ENCODE data around the gene TAF13.
"Not testable (repeated sequence)": the region's sequence is repeated elsewhere in the genome, so short reads cannot be mapped to it uniquely, and the experiment has no call there.

Gene TAF13

DNA sequence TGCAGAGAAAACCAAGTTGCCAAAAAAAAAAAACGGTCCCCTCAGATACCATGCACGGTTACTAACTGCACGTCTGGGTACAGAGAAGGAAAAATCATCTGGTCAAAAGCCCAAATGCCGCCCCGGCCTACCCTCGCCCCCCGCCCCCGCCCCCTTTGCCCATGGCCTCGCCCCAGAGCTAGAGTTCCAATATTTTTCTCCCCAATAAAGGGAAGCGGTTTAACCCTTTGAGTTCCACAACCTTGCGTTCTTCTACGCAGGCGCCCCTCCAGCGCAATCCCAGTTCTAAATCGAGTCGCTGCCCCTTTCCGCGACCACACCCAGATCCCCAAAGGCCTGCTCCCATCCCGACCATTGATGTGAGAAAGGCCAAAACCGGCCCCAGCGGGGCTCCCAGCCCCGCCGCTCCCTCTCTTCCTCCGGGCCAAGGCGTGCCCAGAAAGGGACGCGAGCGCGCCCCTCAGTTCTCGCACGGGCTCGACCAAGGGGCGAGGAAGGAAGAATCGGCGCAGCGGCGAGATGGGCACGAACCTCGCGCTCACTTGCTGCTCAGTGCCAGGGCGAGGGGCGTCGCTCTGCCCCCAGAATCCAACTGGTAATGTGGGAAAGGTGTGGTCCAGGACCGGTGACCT, 34.7 kb downstream of the TAF13 start:
- TF ChIP-seq, protein P1, sequence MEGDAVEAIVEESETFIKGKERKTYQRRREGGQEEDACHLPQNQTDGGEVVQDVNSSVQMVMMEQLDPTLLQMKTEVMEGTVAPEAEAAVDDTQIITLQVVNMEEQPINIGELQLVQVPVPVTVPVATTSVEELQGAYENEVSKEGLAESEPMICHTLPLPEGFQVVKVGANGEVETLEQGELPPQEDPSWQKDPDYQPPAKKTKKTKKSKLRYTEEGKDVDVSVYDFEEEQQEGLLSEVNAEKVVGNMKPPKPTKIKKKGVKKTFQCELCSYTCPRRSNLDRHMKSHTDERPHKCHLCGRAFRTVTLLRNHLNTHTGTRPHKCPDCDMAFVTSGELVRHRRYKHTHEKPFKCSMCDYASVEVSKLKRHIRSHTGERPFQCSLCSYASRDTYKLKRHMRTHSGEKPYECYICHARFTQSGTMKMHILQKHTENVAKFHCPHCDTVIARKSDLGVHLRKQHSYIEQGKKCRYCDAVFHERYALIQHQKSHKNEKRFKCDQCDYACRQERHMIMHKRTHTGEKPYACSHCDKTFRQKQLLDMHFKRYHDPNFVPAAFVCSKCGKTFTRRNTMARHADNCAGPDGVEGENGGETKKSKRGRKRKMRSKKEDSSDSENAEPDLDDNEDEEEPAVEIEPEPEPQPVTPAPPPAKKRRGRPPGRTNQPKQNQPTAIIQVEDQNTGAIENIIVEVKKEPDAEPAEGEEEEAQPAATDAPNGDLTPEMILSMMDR (IDR thresholded peaks at IDR 0.05; ENCODE audit: low read depth, low read length) = no peak
- peak; percentile 34 for DNase-seq (ENCODE audit: low read depth, low spot score)
- in situ Hi-C loops (cut with HindIII; ENCODE audit: low sequenced_read_pairs) = no loop called here
- H3K4me3 ChIP-seq (ENCODE audit: low read depth, low read length) = peak overlapping the region; percentile 98

DNA sequence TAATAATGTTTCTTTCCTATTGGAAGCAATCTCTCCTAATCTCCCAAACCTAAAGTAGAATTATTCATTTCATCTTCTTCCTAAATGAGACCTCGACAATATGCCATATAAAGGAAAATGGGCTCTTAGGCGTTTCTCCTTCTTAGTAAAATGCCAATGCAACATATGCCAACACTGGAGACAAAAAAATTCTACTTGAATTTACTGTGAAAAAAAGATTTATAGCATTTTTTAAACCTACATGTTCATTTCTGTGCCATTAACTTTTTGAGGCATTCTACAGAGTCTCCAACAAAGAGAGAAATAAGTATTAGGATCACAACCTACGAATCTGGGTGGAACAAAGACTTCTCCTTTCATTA, 35.2 kb downstream of the TAF13 start:
- DNase-seq (ENCODE audit: low read depth, low spot score) = no peak
- peak overlapping the region; percentile 98 for H3K4me3 ChIP-seq (ENCODE audit: low read depth, low read length)
- TF ChIP-seq, protein P1 (IDR thresholded peaks at IDR 0.05; ENCODE audit: low read depth, low read length) = no peak
- in situ Hi-C loops (cut with HindIII; ENCODE audit: low sequenced_read_pairs) = no loop called here

DNA sequence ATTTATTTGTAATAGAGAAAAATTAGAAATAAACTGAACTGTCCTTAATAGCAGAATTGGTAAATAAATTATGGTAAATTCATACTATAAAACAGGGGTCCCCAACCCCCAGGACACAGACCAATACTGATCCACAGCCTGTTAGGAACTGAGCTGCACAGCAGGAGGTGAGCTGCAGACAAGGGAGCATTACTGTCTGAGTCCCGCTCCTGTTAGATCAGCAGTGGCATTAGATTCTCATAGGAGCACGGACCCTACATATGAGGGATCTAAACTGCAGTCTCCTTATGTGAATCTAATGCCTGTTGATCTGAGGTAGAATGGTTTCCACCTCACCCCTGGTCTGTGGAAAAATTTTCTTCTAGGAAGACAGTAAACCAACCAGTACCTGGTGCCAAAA, 41.4 kb downstream of the TAF13 start:
- TF ChIP-seq, protein P1 (IDR thresholded peaks at IDR 0.05; ENCODE audit: low read depth, low read length) = no peak
- H3K4me3 ChIP-seq (ENCODE audit: low read depth, low read length) = no peak overlapping the region
- in situ Hi-C loops (cut with HindIII; ENCODE audit: low sequenced_read_pairs) = no loop called here
- DNase-seq (ENCODE audit: low read depth, low spot score) = no peak

DNA sequence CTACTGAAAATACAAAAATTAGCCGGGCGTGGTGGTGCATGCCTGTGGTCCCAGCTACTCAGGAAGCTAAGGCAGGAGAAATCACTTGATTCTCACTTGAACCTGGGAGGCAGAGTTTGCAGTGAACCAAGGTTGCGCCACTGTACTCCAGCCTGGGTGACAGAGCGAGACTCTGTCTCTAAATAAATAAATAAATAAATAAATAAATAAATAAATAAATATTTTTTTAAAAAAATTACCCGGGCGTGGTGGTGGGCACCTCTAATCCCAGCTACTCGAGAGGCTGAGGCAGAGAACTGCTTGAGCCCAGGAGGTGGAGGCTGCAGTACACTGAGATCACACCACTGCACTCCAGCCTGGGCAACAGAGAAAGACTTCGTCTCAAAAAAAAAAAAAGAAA, 46.3 kb downstream of the TAF13 start:
- in situ Hi-C loops (cut with HindIII; ENCODE audit: low sequenced_read_pairs); DNase-seq (ENCODE audit: low read depth, low spot score); H3K4me3 ChIP-seq (ENCODE audit: low read depth, low read length): not testable (repeated sequence)

DNA sequence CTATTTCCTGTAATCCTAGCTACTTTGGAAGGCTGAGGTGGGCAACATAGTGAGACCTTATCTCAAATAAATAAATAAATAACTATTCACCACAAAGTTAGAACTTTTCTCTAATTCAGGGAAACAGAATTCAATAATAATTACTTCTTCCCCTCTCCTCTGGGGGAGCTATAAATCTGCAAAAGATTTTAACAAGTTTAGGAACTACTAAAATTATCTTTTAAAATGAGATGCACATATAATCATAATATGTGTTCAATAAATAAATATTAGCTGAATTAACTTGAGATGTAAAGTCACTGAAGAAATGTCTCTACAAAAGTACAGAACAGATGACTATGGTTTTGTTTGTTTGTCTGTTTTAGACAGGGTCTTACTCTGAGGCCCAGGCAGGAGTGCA, 48.0 kb downstream of the TAF13 start:
- DNase-seq (ENCODE audit: low read depth, low spot score) = no peak
- no peak overlapping the region for H3K4me3 ChIP-seq (ENCODE audit: low read depth, low read length)
- TF ChIP-seq, protein P1 (IDR thresholded peaks at IDR 0.05; ENCODE audit: low read depth, low read length) = no peak
- in situ Hi-C loops (cut with HindIII; ENCODE audit: low sequenced_read_pairs) = no loop called here

DNA sequence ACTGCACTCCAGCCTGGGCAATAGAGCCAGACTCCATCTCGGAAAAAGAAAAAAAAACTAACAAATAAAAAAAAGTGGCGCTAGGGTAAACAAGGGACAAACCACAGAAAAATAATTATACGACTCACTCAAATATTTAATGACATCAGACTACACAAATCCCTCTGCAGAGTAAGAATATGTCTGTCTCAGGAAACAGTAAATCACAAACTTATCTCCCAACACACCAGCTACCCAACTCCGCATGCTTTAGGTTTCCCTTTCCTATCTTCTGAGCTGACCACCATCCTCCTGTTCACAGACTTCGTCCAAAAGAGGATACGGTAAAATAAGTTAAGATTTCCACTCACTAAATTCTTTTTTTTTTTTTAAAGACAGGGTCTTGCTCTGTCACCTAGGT, 50.1 kb downstream of the TAF13 start:
- H3K4me3 ChIP-seq (ENCODE audit: low read depth, low read length) = no peak overlapping the region
- in situ Hi-C loops (cut with HindIII; ENCODE audit: low sequenced_read_pairs) = no loop called here
- TF ChIP-seq, protein P1 (IDR thresholded peaks at IDR 0.05; ENCODE audit: low read depth, low read length) = no peak
- no peak for DNase-seq (ENCODE audit: low read depth, low spot score)

DNA sequence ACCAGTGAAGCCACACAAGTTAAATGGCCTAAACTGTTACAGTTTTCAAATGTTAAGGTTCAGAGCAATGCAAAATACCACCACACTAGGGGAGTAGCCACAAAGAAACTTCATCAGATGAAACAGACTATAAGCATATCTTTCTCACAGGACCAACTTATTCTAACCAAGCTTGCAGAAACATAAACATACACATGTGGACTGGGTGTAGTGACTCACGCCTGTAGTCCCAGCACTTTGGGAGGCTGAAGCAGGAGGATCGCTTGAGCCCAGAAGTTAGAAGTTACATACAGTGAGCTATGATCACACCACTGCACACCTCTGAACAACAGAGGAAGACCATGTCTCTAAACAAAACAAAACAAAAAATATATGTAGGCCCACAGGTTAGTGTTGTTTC, 51.2 kb downstream of the TAF13 start:
- in situ Hi-C loops (cut with HindIII; ENCODE audit: low sequenced_read_pairs) = no loop called here
- no peak overlapping the region for H3K4me3 ChIP-seq (ENCODE audit: low read depth, low read length)
- DNase-seq (ENCODE audit: low read depth, low spot score) = peak; percentile 15
- TF ChIP-seq, protein P1 (IDR thresholded peaks at IDR 0.05; ENCODE audit: low read depth, low read length) = no peak
